Panc1 (cell line): ENCODE measurements around the gene CCDC50. TPM values are rescaled to one million over a fixed set of nuclear protein-coding genes. Genes with fewer than 3 reads are reported as not detected.

Source experiments
- ATAC-seq: fragments of 200-7000 bp; cut with Tn5 transposase; 2 replicates; pipeline ENCODE4 v1.9.1; 2020; ENCODE audit warnings: mild to moderate bottlenecking, moderate library complexity
- BruUV-seq: library from RNA; stranded (reverse); fragments of 400-500 nt; replicated peaks from 2 replicates; lab custom pipeline; 2021; lab: Mats Ljungman, UMichigan
- CTCF ChIA-PET: fragments of 300-600 bp; sonication (Branson Sonifier 250); formaldehyde crosslinking; loops from one replicate; lab custom pipeline; 2022; ENCODE audit warnings: antibody characterized with exemption; lab: Charles Lee
- POLR2A ChIA-PET: fragments of 300-600 bp; sonication (Branson Sonifier 250); formaldehyde crosslinking; loops from one replicate; lab custom pipeline; 2022; ENCODE audit warnings: antibody characterized with exemption; lab: Charles Lee
- DNase-seq: peaks from one replicate; pipeline ENCODE4 v3.0.0-alpha.2; 2010; ENCODE audit warnings: low read depth, low spot score
- H3K27ac ChIP-seq: 2 replicates; pipeline ENCODE4 v1.5.1; 2011; ENCODE audit warnings: mild to moderate bottlenecking, low read length, inconsistent platforms
- H3K27me3 ChIP-seq: fragments of 200-500 bp; sonication (Bioruptor generic); 2 replicates; pipeline ENCODE4 v1.6.0; 2014; ENCODE audit warnings: low read length, inconsistent platforms; ENCODE audit not compliant: control insufficient read depth, insufficient read depth
- H3K36me3 ChIP-seq: fragments of 200-500 bp; sonication (Bioruptor generic); 2 replicates; pipeline ENCODE4 v1.5.1; 2014; ENCODE audit warnings: inconsistent platforms, mild to moderate bottlenecking, low read length, moderate library complexity; ENCODE audit not compliant: control insufficient read depth, insufficient read depth
- H3K4me1 ChIP-seq: 2 replicates; pipeline ENCODE4 v1.5.1; 2011; ENCODE audit warnings: inconsistent platforms, mild to moderate bottlenecking, low read length, moderate library complexity; ENCODE audit not compliant: control insufficient read depth, insufficient read depth
- H3K4me3 ChIP-seq, 2 experiments: 2 replicates each; pipeline ENCODE4 v1.5.1; 2011 to 2012; ENCODE audit warnings: low read depth in 2 of 2, low read length in 2 of 2, mild to moderate bottlenecking in 2 of 2, inconsistent platforms in 1 of 2, moderate library complexity in 1 of 2
- H3K9me3 ChIP-seq: fragments of 200-500 bp; sonication (Bioruptor generic); 2 replicates; pipeline ENCODE4 v1.5.1; 2014; ENCODE audit warnings: low read depth, mild to moderate bottlenecking, inconsistent platforms, low read length, moderate library complexity; ENCODE audit not compliant: control insufficient read depth, insufficient read depth
- CTCF ChIP-seq: fragments of 450-650 bp; IDR thresholded peaks from 2 replicates; pipeline ENCODE4 v1.5.1; 2017; ENCODE audit warnings: mild to moderate bottlenecking
- POLR2AphosphoS5 ChIP-seq: IDR thresholded peaks from 2 replicates; pipeline ENCODE4 v1.6.1; 2012; ENCODE audit warnings: mild to moderate bottlenecking, low read depth, low read length, moderate library complexity
- REST ChIP-seq, 2 experiments: IDR thresholded peaks; 2 replicates each; pipeline ENCODE4 v1.6.1; 2011 to 2012; ENCODE audit warnings: low read depth in 2 of 2, control low read depth in 1 of 2, low read length in 1 of 2, mild to moderate bottlenecking in 1 of 2, moderate library complexity in 1 of 2; ENCODE audit not compliant: insufficient read depth in 1 of 2
- SIN3A ChIP-seq: IDR thresholded peaks from 2 replicates; pipeline ENCODE4 v1.6.1; 2012; ENCODE audit warnings: low read depth, mild to moderate bottlenecking, low read length, moderate library complexity, borderline replicate concordance; ENCODE audit not compliant: insufficient read depth
- TCF7L2 ChIP-seq: IDR thresholded peaks from 2 replicates; pipeline ENCODE4 v1.6.1; 2011; ENCODE audit warnings: mild to moderate bottlenecking, low read depth, low read length, inconsistent platforms
- in situ Hi-C: cut with HindIII; loops from 2 replicates; pipeline ENCODE4 v1.10.0; 2016; ENCODE audit warnings: low sequenced_read_pairs, low pct_unique_long_range_greater_than_20kb
- intact Hi-C: fragments of 100-400 bp; cut with micrococcal nuclease; formaldehyde crosslinking; loops from one replicate; pipeline ENCODE4 v1.10.0; 2022; ENCODE audit not compliant: unreplicated experiment
- total RNA-seq: library from RNA; stranded (reverse); gene quantifications from one replicate; pipeline ENCODE4 v1.2.1, GENCODE V29; 2021; ENCODE audit not compliant: unreplicated experiment

The CCDC50 gene
- total RNA-seq, 1 experiment from 2014 or later: 89.3 TPM

GRCh38 chr3:191360620-191361019 is 31.4 kb downstream of the CCDC50 start:
- Histone ChIP-seq H3K27ac (no peak overlapping the region), H3K4me1 (0 out of 2 replicates have a peak, but pooled peaks cover 2% of the 10 kb centered on the region), H3K9me3 (no peaks in the 10 kb centered on the region), H3K27me3 (no peaks in the 10 kb centered on the region), H3K4me3 (no peak overlapping the region), H3K36me3 (peaks cover 6% of the 10 kb centered on the region)
- BruUV-seq: no TSS peak
- in situ Hi-C loops: no loop called here
- CTCF ChIA-PET: no interaction called here
- TF ChIP-seq SIN3A: no peak
- no peak for TF ChIP-seq POLR2AphosphoS5
- no peak for TF ChIP-seq CTCF
- TF ChIP-seq TCF7L2: no peak
- no peak for TF ChIP-seq REST (IDR thresholded peaks at IDR 0.05; ENCODE audit: insufficient read depth in 1 of 2, low read depth in 2 of 2, low read length in 1 of 2)
- DNase-seq (no peak), ATAC-seq (no peak)
- POLR2A ChIA-PET: no interaction called here
- intact Hi-C loops: no loop called here

DNA sequence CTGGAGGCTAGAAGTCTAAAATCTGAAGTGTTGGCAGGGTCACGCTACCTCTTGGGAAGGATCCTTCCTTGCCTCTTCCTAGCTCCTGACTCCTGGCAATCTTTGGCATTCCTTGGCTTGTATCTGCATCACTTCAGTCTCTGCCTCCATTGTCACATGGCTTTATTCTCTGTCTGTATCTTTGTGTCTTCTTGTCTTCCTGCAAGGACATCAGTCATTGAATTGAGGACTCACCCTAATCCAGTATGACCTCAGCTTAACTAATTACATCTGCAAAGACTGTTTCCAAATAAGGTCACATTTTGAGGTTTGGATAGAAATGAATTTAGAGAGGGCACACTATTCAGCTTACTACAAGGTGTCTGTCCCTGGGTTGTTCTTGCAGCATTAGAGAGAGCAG is 32.3 kb downstream of the CCDC50 start:
- intact Hi-C loops (no loop called here), in situ Hi-C loops (no loop called here)
- TF ChIP-seq TCF7L2 (no peak), REST (IDR thresholded peaks at IDR 0.05; ENCODE audit: insufficient read depth in 1 of 2, low read depth in 2 of 2, low read length in 1 of 2) (no peak), SIN3A (no peak), POLR2AphosphoS5 (no peak), CTCF (no peak)
- ChIA-PET CTCF (no interaction called here), POLR2A (no interaction called here)
- ATAC-seq: no peak
- DNase-seq: no peak
- no peak overlapping the region for H3K4me3 ChIP-seq
- no peak overlapping the region for H3K27ac ChIP-seq
- H3K4me1 ChIP-seq: 0 out of 2 replicates have a peak, but pooled peaks cover 2% of the 10 kb centered on the region
- no peaks in the 10 kb centered on the region for H3K9me3 ChIP-seq
- no TSS peak for BruUV-seq
- no peaks in the 10 kb centered on the region for H3K27me3 ChIP-seq
- peaks cover 12% of the 10 kb centered on the region for H3K36me3 ChIP-seq
